Left lung (tissue), 10 donors: ENCODE data around the gene ARAP3. TPM values are rescaled to one million over a fixed set of nuclear protein-coding genes. Genes with fewer than 3 reads are reported as not detected.

ENCODE experiments used
- ATAC-seq: fragments of 200-7000 bp; cut with Tn5 transposase; one replicate; pipeline ENCODE4 v1.9.1; 2020; ENCODE audit warnings: moderate library complexity
- DNase-seq, 4 donors: peaks; one replicate each; pipeline ENCODE4 v3.0.0-alpha.2; 2013 to 2020
- H3K27ac ChIP-seq, 2 donors: fragments of 200-600 bp; sonication (generic) in 1 of 2; one replicate each; pipeline versions ENCODE4 v1.5.0 to v1.8.0; 2020 to 2021
- H3K27me3 ChIP-seq, 2 donors: fragments of 200-600 bp; sonication (generic) in 1 of 2; one replicate each; pipeline versions ENCODE4 v1.5.0 to v1.8.0; 2020 to 2021
- H3K36me3 ChIP-seq, 2 donors: fragments of 200-600 bp; sonication (generic) in 1 of 2; one replicate each; pipeline versions ENCODE4 v1.5.0 to v1.8.0; 2020 to 2021
- H3K4me1 ChIP-seq, 2 donors: fragments of 200-600 bp; one replicate each; pipeline ENCODE4 v1.8.0; 2021
- H3K4me3 ChIP-seq, 2 donors: fragments of 200-600 bp; sonication (generic) in 1 of 2; one replicate each; pipeline versions ENCODE4 v1.5.0 to v1.8.0; 2020 to 2021; ENCODE audit warnings: mild to moderate bottlenecking in 1 of 2
- H3K9me3 ChIP-seq, 2 donors: fragments of 200-600 bp; sonication (generic) in 1 of 2; one replicate each; pipeline versions ENCODE4 v1.5.0 to v1.8.0; 2020 to 2021
- CTCF ChIP-seq, 2 donors: fragments of 200-600 bp; sonication (generic) in 1 of 2; IDR thresholded peaks; one replicate each; pipeline versions ENCODE4 v1.5.0 to v1.8.0; 2021; ENCODE audit warnings: antibody characterized with exemption in 2 of 2
- intact Hi-C, 2 donors: fragments of 100-400 bp; cut with DNase I; formaldehyde crosslinking; loops; one replicate each; pipeline versions ENCODE4 v1.11.2 to v1.14.2; 2022
- polyA plus RNA-seq, 6 donors: library from polyadenylated mRNA; unstranded; fragments of 120-200 nt; gene quantifications; one replicate each; pipeline ENCODE4 v1.2.1, GENCODE V29; 2013; ENCODE audit not compliant: insufficient read length in 6 of 6
- total RNA-seq, 2 donors: library from RNA; stranded (reverse); fragmentation: NEBNext Ultra II Directional; extraction: Animal tissue kit (Norgen Biotek cat#: 25700); gene quantifications; one replicate each; pipeline ENCODE4 v1.2.1, GENCODE V29; 2021
- donor health status: DM: no; HTN: yes; CAD: no.
- donor health status: DM: no; HTN: no; CAD: no.

The ARAP3 gene
- total and polyA plus RNA-seq, 8 donors, result 20.5 to 53.9 (median 41.3) TPM

- Histone ChIP-seq H3K36me3 (no peaks in the 10 kb centered on the region), H3K27me3 (peaks cover 12 to 38% of the 10 kb centered on the region in 2 donors), H3K9me3 (no peaks in the 10 kb centered on the region), H3K27ac (no peak overlapping the region), H3K4me3 (no peak overlapping the region), H3K4me1 (peaks cover 5 to 18% of the 10 kb centered on the region in 2 donors)
- DNase-seq (no peak), ATAC-seq (no peak)
- intact Hi-C loops, result no loop called here
- no peak for TF ChIP-seq CTCF (IDR thresholded peaks at IDR 0.05)
These were observed 15.6 kb upstream of the ARAP3 start for GRCh38 chr5:141697586-141697985.

DNA sequence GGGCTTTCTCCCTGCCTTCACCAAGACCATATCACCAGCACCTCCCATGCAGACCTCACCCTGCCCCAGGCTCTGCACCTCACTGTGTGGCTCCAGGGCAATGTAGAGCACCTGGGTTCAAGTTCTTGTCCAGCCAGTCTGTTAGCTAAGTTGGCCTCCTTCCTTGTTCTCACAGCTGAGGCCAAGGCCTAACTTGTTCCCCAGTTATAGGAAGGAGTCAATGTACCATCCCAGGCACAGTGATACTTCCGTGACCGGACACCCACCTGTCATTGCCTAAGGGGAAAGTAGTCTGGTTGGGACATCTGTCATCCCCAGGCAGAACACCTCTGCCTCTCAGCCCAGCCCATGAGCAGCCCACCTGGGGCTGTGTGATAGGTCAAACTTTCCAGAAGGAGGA is 14.4 kb upstream of the ARAP3 start:
- Histone ChIP-seq H3K4me1 (peaks cover 0 to 17% of the 10 kb centered on the region in 2 donors), H3K9me3 (no peaks in the 10 kb centered on the region), H3K27me3 (peaks cover 6 to 27% of the 10 kb centered on the region in 2 donors), H3K4me3 (no peak overlapping the region), H3K36me3 (no peaks in the 10 kb centered on the region), H3K27ac (no peak overlapping the region)
- TF ChIP-seq CTCF (IDR thresholded peaks at IDR 0.05), result no peak
- intact Hi-C loops, result no loop called here
- no peak for ATAC-seq
- DNase-seq, result no peak

DNA sequence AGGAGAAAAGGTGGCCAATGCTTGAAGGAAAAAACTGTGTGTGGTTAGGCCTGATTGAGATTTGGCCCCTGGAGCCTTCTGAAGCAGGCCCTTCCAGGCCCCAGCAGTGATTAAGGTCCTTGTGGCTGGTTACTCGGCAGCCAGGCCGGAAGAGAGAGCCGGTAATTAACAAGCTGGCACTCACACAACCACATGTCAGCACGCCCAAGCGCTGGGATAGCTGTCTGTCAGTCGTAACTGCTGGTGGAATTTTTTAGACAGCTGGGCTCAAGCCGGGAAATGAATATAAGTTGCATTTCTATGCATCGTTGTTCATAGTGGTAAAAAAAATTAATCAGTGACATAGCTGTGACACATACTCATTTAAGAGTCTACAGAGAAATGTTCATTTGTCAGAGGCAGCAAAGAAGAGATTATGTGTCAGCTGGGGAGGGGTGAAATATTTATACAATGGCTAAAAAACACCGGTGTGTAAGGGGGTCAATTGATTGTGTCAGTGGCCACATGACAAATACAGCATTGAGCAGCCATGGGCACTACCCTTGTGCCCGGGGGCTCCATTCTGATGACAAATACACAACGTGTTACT is 13.7 kb upstream of the ARAP3 start:
- Histone ChIP-seq H3K36me3 (no peaks in the 10 kb centered on the region), H3K27me3 (peaks cover 0 to 20% of the 10 kb centered on the region in 2 donors), H3K27ac (no peak overlapping the region), H3K4me3 (no peak overlapping the region), H3K4me1 (peaks cover 0 to 20% of the 10 kb centered on the region in 2 donors), H3K9me3 (no peaks in the 10 kb centered on the region)
- ATAC-seq, result peak; percentile 66
- intact Hi-C loops, result no loop called here
- DNase-seq, result peak in 1 of 4 donors; percentile 28
- TF ChIP-seq CTCF (IDR thresholded peaks at IDR 0.05), result no peak

DNA sequence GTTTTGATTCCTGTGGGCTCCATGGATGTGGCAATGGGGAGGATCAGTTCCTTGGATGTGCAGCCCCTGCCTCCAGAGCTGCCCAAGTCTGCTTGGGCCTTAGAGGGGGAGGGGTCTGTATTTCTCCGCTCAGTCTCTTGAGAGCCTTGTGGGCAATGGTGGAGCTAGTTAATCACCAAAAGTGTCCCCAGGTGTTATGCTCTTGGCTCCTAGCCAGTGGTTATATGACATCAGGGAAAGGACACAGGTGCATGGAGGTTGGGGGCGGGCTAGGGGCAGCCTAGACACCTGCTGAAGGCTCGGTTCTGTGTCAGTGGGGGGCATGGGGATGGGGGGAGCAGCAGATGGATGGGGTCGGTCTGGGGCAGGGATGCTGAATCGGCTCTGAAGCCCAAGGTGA is 12.4 kb upstream of the ARAP3 start:
- TF ChIP-seq CTCF (IDR thresholded peaks at IDR 0.05), result no peak
- intact Hi-C loops, result loop anchor here in 1 of 2 donors (5.0 kb wide), 1 partner anchor 268 kb away; no protein-coding TSS in a partner anchor

GRCh38 chr5:141692919-141693725 is 11.1 kb upstream of the ARAP3 start:
- H3K27ac ChIP-seq, result no peak overlapping the region
- DNase-seq, result no peak
- intact Hi-C loops, result loop anchor here in 1 of 2 donors (5.0 kb wide), 1 partner anchor 269 kb away; no protein-coding TSS in a partner anchor
- ATAC-seq, result no peak
- H3K4me3 ChIP-seq, result no peak overlapping the region
- H3K9me3 ChIP-seq, result no peaks in the 10 kb centered on the region
- H3K27me3 ChIP-seq, result no peaks in the 10 kb centered on the region
- H3K4me1 ChIP-seq, result peaks cover 0 to 20% of the 10 kb centered on the region in 2 donors
- H3K36me3 ChIP-seq, result no peaks in the 10 kb centered on the region
- no peak for TF ChIP-seq CTCF (IDR thresholded peaks at IDR 0.05)

More for the DNA sequence above, 12.4 kb upstream of the ARAP3 start:
- ATAC-seq (no peak), DNase-seq (no peak)
- H3K4me3 ChIP-seq, result no peak overlapping the region
- H3K9me3 ChIP-seq, result no peaks in the 10 kb centered on the region
- peaks cover 0 to 20% of the 10 kb centered on the region in 2 donors for H3K4me1 ChIP-seq
- H3K27me3 ChIP-seq, result peaks cover 0 to 7% of the 10 kb centered on the region in 2 donors
- H3K27ac ChIP-seq, result no peak overlapping the region
- H3K36me3 ChIP-seq, result no peaks in the 10 kb centered on the region
